Activated gamma-delta T cell treated with anti-CD3 and anti-CD28 coated beads, Interleukin-2, amount 50 U/mL, for 16 hours (primary cell): ENCODE measurements around the gene GPR45.
A peak's percentile ranks its signal among the peaks of the same experiment; 100 is the strongest.
"Not testable (repeated sequence)": the region's sequence is repeated elsewhere in the genome, so short reads cannot be mapped to it uniquely, and the experiment has no call there.

ENCODE experiments used
- DNase-seq: peaks from one replicate; pipeline ENCODE4 v3.0.0-alpha.2; 2020; ENCODE audit warnings: low read depth

Gene GPR45

DNA sequence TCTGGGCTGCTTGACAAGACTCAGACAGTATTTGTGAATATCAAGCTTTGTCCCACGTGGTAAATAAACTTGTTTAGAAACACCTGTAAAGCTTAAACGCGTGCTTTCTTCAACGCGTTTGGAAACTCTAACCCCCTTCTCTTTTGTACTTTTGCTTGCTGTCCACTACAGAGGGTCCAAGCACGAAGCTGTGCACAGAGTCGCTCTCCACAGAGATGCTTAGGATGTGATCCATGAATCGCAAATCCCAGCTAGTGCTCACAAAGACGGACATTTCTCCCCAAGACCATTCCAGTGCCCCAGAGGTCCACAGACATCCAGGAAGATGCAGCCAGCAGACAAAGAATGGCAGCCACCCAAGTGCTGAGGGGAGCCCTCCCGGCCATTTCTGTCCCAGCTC, at the start of gene GPR45:
TSS of gene GPR45 (plus strand) at position 301 of the 400 bp plus-strand sequence. CDS start 116 bp downstream, outside the sequence.
- no peak for DNase-seq

GRCh38 chr2:105194022-105194675, 47.4 kb upstream of the GPR45 start:
- DNase-seq: no peak

GRCh38 chr2:105196651-105197050, 44.9 kb upstream of the GPR45 start:
- DNase-seq: no peak

DNA sequence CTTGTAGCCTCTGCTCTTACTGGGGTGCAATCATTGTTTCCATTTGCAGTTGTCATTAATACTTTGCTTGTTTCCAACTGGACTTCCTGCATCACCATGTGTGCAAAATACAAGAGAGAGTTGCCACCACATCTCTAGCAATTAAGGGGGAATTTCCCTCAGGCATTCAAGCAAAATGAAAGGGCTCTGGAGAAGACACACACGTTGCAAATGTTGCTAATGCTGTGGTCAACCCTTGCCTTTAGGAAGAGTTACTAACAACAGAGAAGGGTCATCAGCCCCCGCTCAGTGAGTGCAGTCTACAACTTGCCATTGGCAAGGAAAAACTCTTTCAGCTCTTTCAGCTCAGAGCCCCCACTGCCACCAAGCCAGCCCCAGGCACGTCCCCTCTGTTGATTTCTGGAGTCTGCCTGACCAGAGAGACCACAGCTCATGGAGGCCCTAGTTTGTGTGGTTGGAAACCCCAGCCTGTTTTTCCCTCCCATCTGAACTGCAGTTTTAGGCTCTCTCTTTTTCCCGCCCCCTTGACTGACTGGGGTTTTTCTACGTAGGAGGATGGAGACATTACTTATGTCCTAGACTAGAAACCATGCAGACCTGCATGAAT, 25.9 kb upstream of the GPR45 start:
- DNase-seq: no peak

DNA sequence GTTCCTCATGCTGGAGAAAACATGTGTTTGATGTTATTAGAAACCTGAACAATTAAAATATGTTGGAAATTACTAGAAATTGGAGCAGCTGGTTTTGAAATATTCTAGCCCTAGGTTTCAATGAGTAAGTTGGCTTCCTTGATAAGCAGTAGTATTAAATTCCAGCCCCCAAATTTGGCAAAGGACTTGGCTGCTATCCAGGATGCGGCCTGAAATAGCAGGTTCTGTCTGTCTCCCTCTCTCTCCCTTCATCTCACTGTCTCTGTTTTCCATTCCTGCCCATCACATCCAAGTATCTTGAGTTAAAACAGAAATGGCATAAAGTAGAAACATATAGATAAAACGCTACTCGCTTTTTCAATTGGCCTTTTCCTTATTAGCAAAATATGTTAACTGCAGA, 20.9 kb upstream of the GPR45 start:
- DNase-seq: no peak

GRCh38 chr2:105224444-105224843, 17.1 kb upstream of the GPR45 start:
- no peak for DNase-seq

GRCh38 chr2:105231232-105231619, 10.3 kb upstream of the GPR45 start:
- no peak for DNase-seq

DNA sequence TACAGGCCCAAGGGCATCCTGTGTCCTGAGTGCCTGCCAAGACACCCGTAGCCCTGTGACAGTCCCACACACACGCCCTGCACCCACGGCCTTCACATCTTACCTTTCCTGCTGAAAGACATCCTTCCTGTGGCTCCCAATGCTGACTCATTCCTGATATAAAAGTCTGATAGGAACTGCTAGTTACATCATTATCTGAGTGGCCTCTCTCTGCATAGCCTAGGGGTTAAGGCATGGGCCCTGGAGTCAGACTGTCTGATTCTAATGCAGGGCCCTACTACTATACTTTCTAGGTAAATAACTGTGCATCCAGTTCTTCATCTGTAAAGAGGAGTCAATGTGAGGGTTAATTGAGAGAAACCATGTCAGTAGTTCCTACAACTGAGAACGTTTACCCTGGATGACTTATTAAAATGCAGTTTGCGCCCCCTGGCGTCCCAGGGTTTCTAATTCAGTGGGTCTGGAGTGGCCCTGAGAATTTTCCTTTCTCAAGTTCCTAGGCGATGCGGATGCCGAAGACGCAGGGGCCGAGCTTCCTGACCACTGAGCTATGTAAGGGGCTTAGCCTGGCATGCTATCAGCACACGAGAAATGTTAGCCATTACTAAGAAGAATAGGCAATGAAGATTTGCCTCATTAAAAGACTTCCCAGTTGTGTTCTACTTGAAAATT, 6.0 kb upstream of the GPR45 start:
- peak; percentile 28 for DNase-seq

DNA sequence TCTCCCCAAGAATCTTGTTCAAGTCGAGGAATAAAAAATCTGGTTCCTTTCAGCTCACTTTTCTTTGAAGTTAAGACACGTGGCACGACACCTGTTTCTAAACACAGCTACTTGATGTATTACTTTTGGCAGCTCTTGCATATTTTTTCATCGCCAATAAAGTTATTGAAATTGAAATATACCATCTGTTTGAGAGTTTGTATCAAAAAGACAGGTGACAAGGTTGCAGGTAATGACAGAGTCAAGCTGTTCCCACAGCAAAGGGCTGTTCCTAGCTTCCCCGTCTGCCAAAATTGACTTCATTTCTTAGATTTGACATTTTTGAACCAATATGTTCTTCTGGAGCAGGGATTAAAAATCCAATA, 5.5 kb upstream of the GPR45 start:
- DNase-seq: no peak

GRCh38 chr2:105237045-105237765, 4.3 kb upstream of the GPR45 start:
- no peak for DNase-seq

DNA sequence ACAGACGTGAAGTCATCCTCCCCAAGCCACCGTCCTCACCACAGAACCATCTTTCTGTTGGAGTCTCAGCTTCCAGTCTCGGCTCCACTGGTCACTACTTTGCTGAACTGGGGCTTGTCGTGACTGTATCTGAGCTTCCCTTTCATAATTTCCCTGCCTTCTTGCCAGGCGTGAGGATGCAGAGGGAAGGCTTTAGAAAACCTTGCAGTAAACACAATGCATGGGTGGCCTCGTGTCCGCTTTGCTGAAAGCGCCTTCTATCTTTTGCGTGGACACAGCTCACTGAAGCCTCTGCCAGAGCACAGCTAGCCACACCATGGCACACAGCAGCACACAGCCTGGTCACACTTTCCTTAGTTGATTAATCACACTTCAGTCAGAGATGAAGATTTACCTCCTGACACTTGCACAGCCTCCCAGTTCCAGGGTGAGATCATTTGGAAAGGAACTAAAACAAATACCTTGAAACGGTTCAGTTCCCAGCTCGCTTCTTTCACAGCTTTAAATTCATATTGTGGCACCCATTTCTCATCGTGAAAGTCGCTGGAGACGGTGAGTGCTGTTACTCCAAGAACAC, 2.8 kb upstream of the GPR45 start:
- no peak for DNase-seq

GRCh38 chr2:105239924-105240323, 1.6 kb upstream of the GPR45 start:
- no peak for DNase-seq

DNA sequence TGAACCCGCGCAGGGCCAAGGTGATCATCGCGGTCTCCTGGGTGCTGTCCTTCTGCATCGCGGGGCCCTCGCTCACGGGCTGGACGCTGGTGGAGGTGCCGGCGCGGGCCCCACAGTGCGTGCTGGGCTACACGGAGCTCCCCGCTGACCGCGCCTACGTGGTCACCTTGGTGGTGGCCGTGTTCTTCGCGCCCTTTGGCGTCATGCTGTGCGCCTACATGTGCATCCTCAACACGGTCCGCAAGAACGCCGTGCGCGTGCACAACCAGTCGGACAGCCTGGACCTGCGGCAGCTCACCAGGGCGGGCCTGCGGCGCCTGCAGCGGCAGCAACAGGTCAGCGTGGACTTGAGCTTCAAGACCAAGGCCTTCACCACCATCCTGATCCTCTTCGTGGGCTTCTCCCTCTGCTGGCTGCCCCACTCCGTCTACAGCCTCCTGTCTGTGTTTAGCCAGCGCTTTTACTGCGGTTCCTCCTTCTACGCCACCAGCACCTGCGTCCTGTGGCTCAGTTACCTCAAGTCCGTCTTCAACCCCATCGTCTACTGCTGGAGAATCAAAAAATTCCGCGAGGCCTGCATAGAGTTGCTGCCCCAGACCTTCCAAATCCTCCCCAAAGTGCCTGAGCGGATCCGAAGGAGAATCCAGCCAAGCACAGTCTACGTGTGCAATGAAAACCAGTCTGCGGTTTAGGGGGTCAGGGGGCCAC, 897 bp downstream of the GPR45 start:
- DNase-seq: no peak

DNA sequence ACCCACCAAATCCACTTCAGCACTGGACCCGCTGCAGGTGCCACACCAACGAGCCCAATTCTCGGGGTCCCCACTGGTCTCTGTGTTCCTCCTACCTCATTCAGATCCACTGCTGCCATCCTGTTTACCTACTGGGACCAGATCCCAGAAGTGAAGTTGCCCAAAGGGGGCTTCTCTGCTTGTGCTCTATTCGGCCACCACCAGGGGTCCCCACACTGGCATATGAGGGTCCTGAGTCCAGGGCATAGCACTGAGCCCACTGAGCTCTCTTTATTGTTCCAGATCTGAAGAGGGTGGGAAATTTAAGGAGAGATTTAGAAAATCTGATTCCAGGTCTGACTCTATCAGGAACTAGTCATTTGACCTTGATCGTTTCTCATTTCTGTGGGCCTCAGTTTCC, 2.4 kb downstream of the GPR45 start:
- DNase-seq: no peak

- DNase-seq: no peak
Observed at GRCh38 chr2:105244451-105244850, 2.9 kb downstream of the GPR45 start.

DNA sequence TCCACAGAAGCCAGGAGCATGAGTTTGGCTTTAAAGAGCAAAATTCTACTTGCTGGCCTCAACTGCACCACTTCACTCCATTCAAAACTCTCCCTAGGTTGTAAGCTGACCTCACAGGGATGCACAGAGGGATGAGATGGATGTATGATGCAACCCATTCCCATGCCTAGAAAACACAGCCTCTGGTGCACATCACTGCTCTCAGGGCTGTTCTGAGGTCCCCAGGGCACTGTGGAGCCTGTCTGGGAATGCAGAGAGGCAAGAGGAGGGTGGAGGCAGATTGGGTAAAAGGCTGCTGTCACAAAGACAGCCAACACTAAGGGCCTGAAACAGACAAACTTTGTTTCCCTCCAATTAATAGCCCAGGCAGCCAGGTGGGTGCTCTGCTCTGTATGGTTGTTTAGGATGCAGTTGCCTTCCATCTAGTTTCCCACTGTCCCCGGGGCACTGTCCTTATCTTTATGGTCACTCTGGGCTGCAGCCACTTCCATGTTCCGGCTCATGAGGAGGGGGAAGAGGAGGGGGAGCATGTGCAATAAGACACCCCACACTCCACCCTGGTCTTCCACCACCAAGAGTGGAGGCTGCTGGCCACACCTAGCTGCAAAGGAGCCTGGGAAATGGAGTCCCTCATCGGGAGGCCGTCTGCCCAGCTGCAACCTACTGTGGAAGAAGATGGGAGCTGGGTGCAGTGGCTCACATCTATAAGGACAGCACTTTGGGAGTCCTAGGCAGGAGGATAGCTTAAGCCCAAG, 7.0 kb downstream of the GPR45 start:
- no peak for DNase-seq

GRCh38 chr2:105249181-105249580, 7.6 kb downstream of the GPR45 start:
- no peak for DNase-seq

GRCh38 chr2:105249891-105250290, 8.3 kb downstream of the GPR45 start:
- DNase-seq: no peak

GRCh38 chr2:105251016-105251648, 9.6 kb downstream of the GPR45 start:
- not testable (repeated sequence) for DNase-seq

GRCh38 chr2:105252271-105252670, 10.7 kb downstream of the GPR45 start:
- no peak for DNase-seq
